Subcutaneous adipose tissue (tissue), 4 donors: ENCODE data around the gene CERCAM. TPM values are rescaled to one million over a fixed set of nuclear protein-coding genes. Genes with fewer than 3 reads are reported as not detected.

Experiments
- total RNA-seq, 4 donors: library from RNA; depleted of rRNA; stranded (reverse); fragments of >200 nt; gene quantifications; one replicate each; pipeline ENCODE4 v1.1.0, GENCODE V29; 2016
- TF ChIP-seq, protein P1 (sequence below): fragments of 450-650 bp; IDR thresholded peaks from one replicate; pipeline ENCODE4 v1.5.1; 2016; ENCODE audit warnings: low read depth, mild to moderate bottlenecking, control low read depth, antibody characterized with exemption, moderate library complexity

Gene CERCAM
- total RNA-seq, 4 donors from 2014 or later: 8.3 to 34.7 (median 31.4) TPM

DNA sequence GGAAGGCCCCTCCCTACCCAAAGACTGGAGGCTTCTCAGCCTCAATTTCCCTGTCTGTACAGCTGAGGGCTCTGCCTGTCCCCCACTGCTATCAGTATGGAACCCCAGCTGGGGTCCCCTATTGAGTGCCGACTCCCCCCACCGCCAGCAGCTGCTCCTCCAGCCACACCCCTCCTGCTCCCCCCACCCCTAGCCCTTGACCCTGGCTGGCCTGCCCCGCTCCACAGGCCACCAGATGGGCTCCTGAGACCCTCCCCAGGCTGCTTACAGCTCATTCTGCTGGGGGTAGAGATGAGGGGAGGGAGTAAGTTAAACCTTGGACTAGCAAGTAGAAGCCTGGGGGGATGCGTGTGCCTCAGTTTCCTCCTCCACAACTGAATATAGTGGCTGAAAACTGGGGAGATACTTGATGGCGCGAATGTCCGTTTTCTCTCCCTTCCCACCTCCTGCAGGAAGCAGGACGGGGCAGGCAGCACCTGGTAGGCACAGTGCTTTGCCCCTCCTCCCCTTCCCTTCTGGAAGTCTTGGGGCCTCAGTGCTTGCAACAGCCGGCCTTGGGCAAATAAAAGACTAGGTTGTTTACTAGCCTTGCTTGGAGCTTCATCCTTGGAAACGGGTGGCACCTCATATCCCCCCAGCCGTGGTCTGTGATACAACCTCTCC lies 30.4 kb upstream of the CERCAM start:
- TF ChIP-seq, protein P1, sequence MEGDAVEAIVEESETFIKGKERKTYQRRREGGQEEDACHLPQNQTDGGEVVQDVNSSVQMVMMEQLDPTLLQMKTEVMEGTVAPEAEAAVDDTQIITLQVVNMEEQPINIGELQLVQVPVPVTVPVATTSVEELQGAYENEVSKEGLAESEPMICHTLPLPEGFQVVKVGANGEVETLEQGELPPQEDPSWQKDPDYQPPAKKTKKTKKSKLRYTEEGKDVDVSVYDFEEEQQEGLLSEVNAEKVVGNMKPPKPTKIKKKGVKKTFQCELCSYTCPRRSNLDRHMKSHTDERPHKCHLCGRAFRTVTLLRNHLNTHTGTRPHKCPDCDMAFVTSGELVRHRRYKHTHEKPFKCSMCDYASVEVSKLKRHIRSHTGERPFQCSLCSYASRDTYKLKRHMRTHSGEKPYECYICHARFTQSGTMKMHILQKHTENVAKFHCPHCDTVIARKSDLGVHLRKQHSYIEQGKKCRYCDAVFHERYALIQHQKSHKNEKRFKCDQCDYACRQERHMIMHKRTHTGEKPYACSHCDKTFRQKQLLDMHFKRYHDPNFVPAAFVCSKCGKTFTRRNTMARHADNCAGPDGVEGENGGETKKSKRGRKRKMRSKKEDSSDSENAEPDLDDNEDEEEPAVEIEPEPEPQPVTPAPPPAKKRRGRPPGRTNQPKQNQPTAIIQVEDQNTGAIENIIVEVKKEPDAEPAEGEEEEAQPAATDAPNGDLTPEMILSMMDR: no peak

DNA sequence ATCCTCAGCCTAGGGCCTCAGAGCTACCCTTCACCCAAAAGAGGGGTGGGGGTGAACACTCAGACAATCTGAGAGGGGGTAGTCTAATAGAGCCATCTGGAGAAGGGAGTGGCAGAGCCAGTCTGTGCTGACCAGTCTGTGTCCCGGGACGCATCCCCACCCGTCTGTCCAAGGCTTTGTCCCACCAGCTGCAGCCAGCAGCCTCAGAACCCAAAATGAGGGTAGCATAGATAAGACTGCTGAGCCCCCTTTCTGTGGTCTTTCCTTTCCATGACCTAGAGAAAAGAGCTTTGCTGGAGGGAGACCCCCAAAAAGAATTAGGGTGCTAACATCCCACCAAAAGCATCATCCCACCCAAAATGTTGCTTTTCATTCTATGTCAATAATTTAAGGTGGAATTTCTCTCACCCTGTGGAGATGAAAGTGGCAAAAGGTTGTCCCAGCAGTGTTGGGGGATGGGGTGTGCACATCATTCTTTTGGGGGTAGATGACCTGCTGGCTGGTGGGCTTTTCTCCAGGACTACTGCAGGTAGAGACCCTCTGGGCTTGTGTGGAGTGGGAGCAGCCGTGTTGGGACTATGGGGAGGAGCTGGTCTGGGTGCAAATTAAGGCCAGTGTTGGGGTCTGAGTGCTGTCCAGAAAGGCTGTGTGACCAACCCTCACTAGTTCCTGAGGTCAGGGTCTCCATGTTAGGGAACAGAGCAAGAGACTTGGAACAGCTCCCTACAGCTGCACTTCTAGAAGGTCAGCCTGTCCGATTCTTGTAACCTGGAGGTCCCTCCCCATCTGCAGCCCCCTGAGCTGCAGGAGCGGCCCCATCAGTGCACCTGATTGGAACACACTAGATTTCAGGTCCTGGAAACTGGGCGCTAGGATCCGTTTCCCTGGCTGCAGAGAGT lies 29.6 kb upstream of the CERCAM start:
- TF ChIP-seq, protein P1: no peak

DNA sequence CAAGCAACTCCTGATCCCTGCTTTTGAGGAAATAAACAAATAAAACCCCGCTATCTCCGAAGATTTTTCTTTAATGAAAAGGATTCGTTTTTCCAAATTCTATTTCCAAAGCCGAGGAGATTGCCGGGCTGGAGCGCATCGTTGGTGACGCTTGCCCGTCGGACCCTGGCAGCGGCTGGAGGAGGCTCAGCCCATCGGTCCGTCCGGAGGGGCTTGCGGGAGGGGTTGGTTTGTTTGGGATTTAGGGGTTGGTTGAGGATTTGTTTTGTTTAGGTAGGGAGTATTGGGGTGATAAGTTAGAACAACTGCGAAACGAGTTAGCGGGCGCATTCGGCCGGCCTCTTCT lies 28.7 kb upstream of the CERCAM start:
- TF ChIP-seq, protein P1: no peak

DNA sequence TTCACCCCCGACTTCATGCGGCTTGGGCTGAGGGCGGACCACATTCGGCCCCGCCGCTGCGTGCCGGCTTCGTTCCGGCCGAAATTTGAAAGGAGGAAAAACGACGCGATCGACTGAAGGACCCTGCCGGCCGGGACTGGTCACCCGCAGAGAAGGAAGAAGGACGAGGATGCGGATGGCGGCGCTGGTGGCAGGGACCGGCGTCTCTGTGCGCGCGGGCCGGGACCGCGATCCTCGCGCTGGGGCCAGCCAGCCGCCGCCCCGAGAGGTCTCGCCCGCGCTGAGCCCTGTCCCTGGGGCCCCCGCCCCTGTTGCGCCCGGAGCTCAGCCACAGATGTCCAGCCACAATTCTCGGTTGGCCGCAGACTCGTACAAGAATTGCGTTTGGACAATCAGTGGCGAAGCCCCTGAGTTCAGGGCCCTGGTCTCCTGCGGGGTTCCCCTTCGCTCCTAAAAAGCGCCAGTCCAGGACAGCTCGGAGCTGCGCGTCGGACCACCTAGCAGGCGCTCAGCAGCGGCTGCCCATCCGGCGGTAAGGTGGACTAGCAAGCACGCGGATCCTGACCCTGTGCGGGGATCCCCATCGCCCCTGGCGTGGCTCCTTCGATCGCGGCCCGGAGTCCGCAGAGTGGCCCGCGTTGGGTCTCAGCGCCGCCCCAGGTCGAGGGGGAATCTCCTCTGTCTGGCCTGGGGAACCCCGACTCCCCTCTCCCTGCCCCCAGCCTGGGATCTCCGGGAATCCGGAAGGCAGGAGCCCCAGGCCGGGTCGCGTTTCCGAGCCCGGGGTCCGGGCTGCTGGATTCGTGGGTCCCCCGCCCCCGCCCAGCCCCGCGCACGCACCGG lies 28.1 kb upstream of the CERCAM start:
- TF ChIP-seq, protein P1: no peak

DNA sequence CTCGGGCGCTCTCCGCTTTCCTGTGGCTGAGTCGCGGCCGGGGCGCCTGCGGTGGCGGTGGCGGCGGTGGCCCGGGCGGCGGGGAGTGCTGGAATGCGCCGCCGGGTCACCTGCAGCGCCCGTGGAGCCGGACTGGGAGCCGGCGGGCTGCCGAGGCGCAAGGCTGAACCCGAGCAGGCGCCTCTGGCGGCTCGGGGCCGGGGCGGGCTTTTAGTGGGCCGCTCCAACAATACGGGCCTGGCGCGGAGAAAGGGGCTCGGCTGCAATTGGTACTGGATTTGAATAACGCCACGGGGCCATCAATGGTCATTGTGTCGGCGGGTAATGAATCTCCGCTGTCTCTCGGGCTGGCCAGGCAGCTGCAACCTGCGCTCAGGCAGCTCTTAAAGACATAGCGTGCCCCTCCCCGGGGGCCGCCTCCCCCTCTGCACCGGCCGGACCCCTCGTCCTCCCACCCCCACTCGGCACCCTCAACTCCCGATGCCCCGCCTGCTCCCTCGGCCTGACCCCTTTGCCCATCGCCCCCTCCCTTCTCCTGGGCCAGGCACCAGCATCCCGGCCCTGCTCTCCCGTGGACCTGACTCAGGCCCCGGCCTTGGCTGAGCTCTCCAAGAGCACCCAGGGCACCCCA lies 27.4 kb upstream of the CERCAM start:
- TF ChIP-seq, protein P1: no peak

DNA sequence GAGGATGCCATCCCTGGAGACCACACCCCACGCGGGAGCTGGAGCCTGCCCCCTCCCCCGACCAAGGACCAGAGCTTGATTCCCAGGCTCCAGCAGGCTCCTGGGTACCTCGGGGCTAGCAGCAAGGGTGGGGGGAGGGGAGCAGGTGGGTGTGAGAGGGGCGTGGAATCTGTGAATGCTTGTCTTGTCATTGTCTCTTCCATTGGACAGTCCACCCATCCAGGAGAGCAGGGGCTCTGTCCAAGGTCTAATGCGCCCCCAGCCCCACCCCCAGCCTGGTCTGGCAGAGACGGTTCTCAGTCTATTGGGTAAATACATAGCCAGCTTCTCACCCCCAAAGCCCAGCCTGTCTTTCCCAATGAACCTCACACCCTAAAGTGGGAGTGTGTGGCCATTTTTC lies 26.7 kb upstream of the CERCAM start:
- TF ChIP-seq, protein P1: no peak
